GM12878 (cell line): Measurements from ENCODE around the gene SMURF1. TPM values are rescaled to one million over a fixed set of nuclear protein-coding genes. Genes with fewer than 3 reads are reported as not detected.

ENCODE experiments used
- ATAC-seq: fragments of 200-7000 bp; cut with Tn5 transposase; 3 replicates; pipeline ENCODE4 v1.9.1; 2020; ENCODE audit warnings: mild to moderate bottlenecking, moderate library complexity
- BruUV-seq: library from RNA; stranded (reverse); fragments of 400-500 nt; replicated peaks from 2 replicates; lab custom pipeline; 2021; lab: Mats Ljungman, UMichigan
- CTCF ChIA-PET: fragments of 300-600 bp; sonication (Branson Sonifier 250); formaldehyde crosslinking; extraction: SDS; loops from one replicate; lab custom pipeline; 2021; ENCODE audit warnings: inconsistent platforms; lab: Yijun Ruan, JAX
- POLR2A ChIA-PET: fragments of 350-600 bp; formaldehyde crosslinking; extraction: SDS; loops from one replicate; lab custom pipeline; 2021; ENCODE audit warnings: inconsistent platforms; lab: Charles Lee
- RAD21 ChIA-PET: fragments of 300-600 bp; sonication (Branson Sonifier 250); formaldehyde crosslinking; loops from one replicate; lab custom pipeline; 2023; ENCODE audit warnings: antibody characterized with exemption; ENCODE audit not compliant: unreplicated experiment; lab: Charles Lee
- SMC1A ChIA-PET: fragments of 300-600 bp; sonication (Branson Sonifier 250); formaldehyde crosslinking; loops from one replicate; lab custom pipeline; 2023; ENCODE audit not compliant: unreplicated experiment, uncharacterized antibody; lab: Charles Lee
- DNase-seq: peaks from one replicate; pipeline ENCODE4 v3.0.0-alpha.2; 2011; ENCODE audit warnings: low read depth, low spot score
- FAIRE-seq: peaks from 3 replicates; lab custom pipeline; 2011; peaks lifted over from hg19 to GRCh38; lab: Jason Lieb, UNC
- H2AFZ ChIP-seq: 2 replicates; pipeline ENCODE4 v1.6.0; 2011; ENCODE audit warnings: low read depth, low read length, control low read depth; ENCODE audit not compliant: control insufficient read depth
- H3K27ac ChIP-seq: 2 replicates; pipeline ENCODE4 v1.5.1; 2011; ENCODE audit warnings: control low read depth; ENCODE audit not compliant: control insufficient read depth, insufficient read depth
- H3K27me3 ChIP-seq, 2 experiments: replicated peaks in 1 of 2; 2 replicates each; pipeline versions ENCODE4 v1.6.0 to v1.6.1; 2011; ENCODE audit warnings: low read length in 1 of 2; ENCODE audit not compliant: control insufficient read depth in 2 of 2, insufficient read depth in 2 of 2
- H3K36me3 ChIP-seq, 2 experiments: 2 replicates each; pipeline ENCODE4 v1.5.1; 2011; ENCODE audit warnings: low read length in 1 of 2; ENCODE audit not compliant: control insufficient read depth in 2 of 2, insufficient read depth in 2 of 2
- H3K4me1 ChIP-seq: 2 replicates; pipeline ENCODE4 v1.6.1; 2011; ENCODE audit warnings: mild to moderate bottlenecking, low read length, moderate library complexity, mixed read lengths; ENCODE audit not compliant: control insufficient read depth, insufficient read depth
- H3K4me2 ChIP-seq: 2 replicates; pipeline ENCODE4 v1.6.0; 2011; ENCODE audit warnings: control low read depth; ENCODE audit not compliant: control insufficient read depth, insufficient read depth
- H3K4me3 ChIP-seq: fragments of 200-600 bp; sonication (generic); 2 replicates; pipeline ENCODE4 v1.5.1; 2016
- H3K79me2 ChIP-seq: 2 replicates; pipeline ENCODE4 v1.6.0; 2011; ENCODE audit warnings: low read length; ENCODE audit not compliant: control insufficient read depth, insufficient read depth
- H3K9ac ChIP-seq: 2 replicates; pipeline ENCODE4 v1.8.0; 2011; ENCODE audit warnings: low read length, control low read depth, mixed read lengths; ENCODE audit not compliant: control insufficient read depth, insufficient read depth
- H3K9me3 ChIP-seq: replicated peaks from 3 replicates; pipeline ENCODE4 v1.5.1; 2011; ENCODE audit warnings: mild to moderate bottlenecking, low read length; ENCODE audit not compliant: control insufficient read depth, insufficient read depth
- H4K20me1 ChIP-seq: 2 replicates; pipeline ENCODE4 v1.6.0; 2011; ENCODE audit not compliant: control insufficient read depth, insufficient read depth
- BMI1 ChIP-seq: fragments of 450-650 bp; IDR thresholded peaks from 2 replicates; pipeline ENCODE4 v1.6.1; 2016; ENCODE audit warnings: mild to moderate bottlenecking, moderate library complexity, borderline replicate concordance
- CEBPB ChIP-seq, 2 experiments: fragments of 150-350 bp in 1 of 2; IDR thresholded peaks; 2 replicates each; pipeline ENCODE4 v1.6.1; 2012 to 2014; ENCODE audit warnings: low read depth in 2 of 2, low read length in 2 of 2, borderline replicate concordance in 1 of 2, inconsistent platforms in 1 of 2
- NFXL1 ChIP-seq: fragments of 450-650 bp; IDR thresholded peaks from 2 replicates; pipeline ENCODE4 v1.6.1; 2017; ENCODE audit warnings: antibody characterized with exemption, mild to moderate bottlenecking, borderline replicate concordance
- PAX8 ChIP-seq: fragments of 450-650 bp; IDR thresholded peaks from 2 replicates; pipeline ENCODE4 v1.6.1; 2017; ENCODE audit warnings: mild to moderate bottlenecking, moderate library complexity
- RAD21 ChIP-seq: IDR thresholded peaks from 2 replicates; pipeline ENCODE4 v1.6.1; 2011; ENCODE audit warnings: mild to moderate bottlenecking, low read depth, low read length, moderate library complexity; ENCODE audit not compliant: insufficient read depth
- SMC3 ChIP-seq: IDR thresholded peaks from 2 replicates; pipeline ENCODE4 v1.6.1; 2011; ENCODE audit warnings: low read length, improper control_type of control experiment, borderline replicate concordance
- SPI1 ChIP-seq: IDR thresholded peaks from 2 replicates; pipeline ENCODE4 v1.6.1; 2011; ENCODE audit warnings: low read depth, mild to moderate bottlenecking, low read length, moderate library complexity, borderline replicate concordance; ENCODE audit not compliant: insufficient read depth
- WGBS: methylation state at CpG from one replicate; pipeline ENCODE4 v1.1.6; 2016; ENCODE audit warnings: low lambda C conversion rate; ENCODE audit not compliant: insufficient replicate concordance, insufficient coverage; ENCODE audit errors: missing lambda C conversion rate; 5-methylcytosine and 5-hydroxymethylcytosine counted together
- in situ Hi-C: fragments of 300-500 bp; cut with MboI; formaldehyde crosslinking; loops from 9 replicates; pipeline ENCODE4 v1.14.3; 2018; ENCODE audit warnings: mixed read lengths
- intact Hi-C: fragments of 100-400 bp; cut with micrococcal nuclease; formaldehyde crosslinking; loops from one replicate; pipeline ENCODE4 v1.14.2; 2022; ENCODE audit not compliant: unreplicated experiment
- polyA plus RNA-seq, 11 experiments: library from polyadenylated mRNA; depleted of rRNA in 4 of 11; unstranded in 6 of 11; stranded (reverse) in 5 of 11; fragments of >200 nt; fragmentation: Nextera tagmentation in 4 of 11; fragmentation: Illumina TruSeq in 1 of 11; extraction: Ambion mirVana in 4 of 11; extraction: Trizol in 1 of 11; gene quantifications; 1 replicate in 1 of 11; 2 replicates in 10 of 11; pipeline versions ENCODE4 v1.2.1 to v1.2.3, GENCODE V29; 2011 to 2016; ENCODE audit warnings: inconsistent platforms in 2 of 11, missing spikeins in 2 of 11, low read depth in 1 of 11
- total RNA-seq, 4 experiments: library from RNA; depleted of rRNA in 3 of 4; stranded (reverse); fragments of >200 nt in 3 of 4; fragmentation: Illumina TruSeq in 1 of 4; extraction: Trizol in 1 of 4; gene quantifications; 2 replicates each; pipeline versions ENCODE4 v1.2.1 to v1.2.3, GENCODE V29; 2013 to 2021
- TF ChIP-seq, protein P1 (sequence below): IDR thresholded peaks from 2 replicates; pipeline ENCODE4 v1.6.1; 2012; ENCODE audit warnings: low read length, inconsistent platforms
- TF ChIP-seq, protein P2 (sequence below): fragments of 450-650 bp; IDR thresholded peaks from 2 replicates; pipeline ENCODE4 v1.6.1; 2016; ENCODE audit warnings: mild to moderate bottlenecking
- TF ChIP-seq, protein P3 (sequence below): fragments of 450-650 bp; IDR thresholded peaks from 2 replicates; pipeline ENCODE4 v1.6.1; 2017; ENCODE audit warnings: borderline replicate concordance
- TF ChIP-seq, protein P4 (sequence below): IDR thresholded peaks from 2 replicates; pipeline ENCODE4 v1.6.1; 2012; ENCODE audit warnings: improper control_type of control experiment, low read depth, low read length; ENCODE audit not compliant: insufficient replicate concordance
- TF ChIP-seq, protein P5 (sequence below): fragments of 450-650 bp; IDR thresholded peaks from 2 replicates; pipeline ENCODE4 v1.6.1; 2014; ENCODE audit warnings: mild to moderate bottlenecking

Gene SMURF1
- total and polyA plus RNA-seq, 10 of the 15 experiments (the other 5 are each of a cell fraction or from before 2014, with no cell fraction given) = 0.76 to 14.0 (median 7.9) TPM

DNA sequence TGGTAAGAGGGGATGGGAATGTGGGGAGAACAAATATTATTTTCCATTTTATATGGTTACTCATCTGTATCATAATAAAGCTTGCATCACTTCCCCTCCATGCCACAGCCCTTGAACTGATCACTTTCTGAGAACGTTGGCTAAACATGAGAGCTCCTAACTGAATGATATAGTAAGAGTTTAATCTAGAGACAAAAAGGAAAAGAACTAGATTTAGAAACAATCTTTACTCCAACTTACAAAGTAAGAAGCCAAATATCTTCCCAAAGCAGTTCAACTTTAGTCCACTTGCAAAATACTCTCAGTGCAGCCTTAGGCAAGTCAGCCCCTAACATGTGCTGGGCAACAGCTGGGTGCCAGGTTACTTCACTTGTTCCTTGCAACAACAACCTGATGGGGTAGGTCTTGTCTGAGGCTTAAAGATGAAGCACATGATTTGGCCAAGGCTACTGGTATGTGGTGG, 20.3 kb downstream of the SMURF1 start:
- no peak for ATAC-seq
- no peaks in the 10 kb centered on the region for H4K20me1 ChIP-seq
- SMC1A ChIA-PET = interaction anchor here (1.0 to 1.4 kb wide), 2 partner anchors 12 kb away, joined by 3 to 5 read pairs; no protein-coding TSS in a partner anchor
- TF ChIP-seq, protein P1, sequence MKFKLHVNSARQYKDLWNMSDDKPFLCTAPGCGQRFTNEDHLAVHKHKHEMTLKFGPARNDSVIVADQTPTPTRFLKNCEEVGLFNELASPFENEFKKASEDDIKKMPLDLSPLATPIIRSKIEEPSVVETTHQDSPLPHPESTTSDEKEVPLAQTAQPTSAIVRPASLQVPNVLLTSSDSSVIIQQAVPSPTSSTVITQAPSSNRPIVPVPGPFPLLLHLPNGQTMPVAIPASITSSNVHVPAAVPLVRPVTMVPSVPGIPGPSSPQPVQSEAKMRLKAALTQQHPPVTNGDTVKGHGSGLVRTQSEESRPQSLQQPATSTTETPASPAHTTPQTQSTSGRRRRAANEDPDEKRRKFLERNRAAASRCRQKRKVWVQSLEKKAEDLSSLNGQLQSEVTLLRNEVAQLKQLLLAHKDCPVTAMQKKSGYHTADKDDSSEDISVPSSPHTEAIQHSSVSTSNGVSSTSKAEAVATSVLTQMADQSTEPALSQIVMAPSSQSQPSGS = no peak
- TF ChIP-seq, protein P2, sequence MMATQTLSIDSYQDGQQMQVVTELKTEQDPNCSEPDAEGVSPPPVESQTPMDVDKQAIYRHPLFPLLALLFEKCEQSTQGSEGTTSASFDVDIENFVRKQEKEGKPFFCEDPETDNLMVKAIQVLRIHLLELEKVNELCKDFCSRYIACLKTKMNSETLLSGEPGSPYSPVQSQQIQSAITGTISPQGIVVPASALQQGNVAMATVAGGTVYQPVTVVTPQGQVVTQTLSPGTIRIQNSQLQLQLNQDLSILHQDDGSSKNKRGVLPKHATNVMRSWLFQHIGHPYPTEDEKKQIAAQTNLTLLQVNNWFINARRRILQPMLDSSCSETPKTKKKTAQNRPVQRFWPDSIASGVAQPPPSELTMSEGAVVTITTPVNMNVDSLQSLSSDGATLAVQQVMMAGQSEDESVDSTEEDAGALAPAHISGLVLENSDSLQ = no peak
- TF ChIP-seq, protein P3, sequence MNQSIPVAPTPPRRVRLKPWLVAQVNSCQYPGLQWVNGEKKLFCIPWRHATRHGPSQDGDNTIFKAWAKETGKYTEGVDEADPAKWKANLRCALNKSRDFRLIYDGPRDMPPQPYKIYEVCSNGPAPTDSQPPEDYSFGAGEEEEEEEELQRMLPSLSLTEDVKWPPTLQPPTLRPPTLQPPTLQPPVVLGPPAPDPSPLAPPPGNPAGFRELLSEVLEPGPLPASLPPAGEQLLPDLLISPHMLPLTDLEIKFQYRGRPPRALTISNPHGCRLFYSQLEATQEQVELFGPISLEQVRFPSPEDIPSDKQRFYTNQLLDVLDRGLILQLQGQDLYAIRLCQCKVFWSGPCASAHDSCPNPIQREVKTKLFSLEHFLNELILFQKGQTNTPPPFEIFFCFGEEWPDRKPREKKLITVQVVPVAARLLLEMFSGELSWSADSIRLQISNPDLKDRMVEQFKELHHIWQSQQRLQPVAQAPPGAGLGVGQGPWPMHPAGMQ = no peak
- TF ChIP-seq CEBPB (IDR thresholded peaks at IDR 0.05; ENCODE audit: borderline replicate concordance in 1 of 2, low read depth in 2 of 2, low read length in 2 of 2) (no peak), SPI1 (no peak), RAD21 (no peak), NFXL1 (no peak), BMI1 (no peak), PAX8 (no peak), SMC3 (no peak)
- TF ChIP-seq, protein P4, sequence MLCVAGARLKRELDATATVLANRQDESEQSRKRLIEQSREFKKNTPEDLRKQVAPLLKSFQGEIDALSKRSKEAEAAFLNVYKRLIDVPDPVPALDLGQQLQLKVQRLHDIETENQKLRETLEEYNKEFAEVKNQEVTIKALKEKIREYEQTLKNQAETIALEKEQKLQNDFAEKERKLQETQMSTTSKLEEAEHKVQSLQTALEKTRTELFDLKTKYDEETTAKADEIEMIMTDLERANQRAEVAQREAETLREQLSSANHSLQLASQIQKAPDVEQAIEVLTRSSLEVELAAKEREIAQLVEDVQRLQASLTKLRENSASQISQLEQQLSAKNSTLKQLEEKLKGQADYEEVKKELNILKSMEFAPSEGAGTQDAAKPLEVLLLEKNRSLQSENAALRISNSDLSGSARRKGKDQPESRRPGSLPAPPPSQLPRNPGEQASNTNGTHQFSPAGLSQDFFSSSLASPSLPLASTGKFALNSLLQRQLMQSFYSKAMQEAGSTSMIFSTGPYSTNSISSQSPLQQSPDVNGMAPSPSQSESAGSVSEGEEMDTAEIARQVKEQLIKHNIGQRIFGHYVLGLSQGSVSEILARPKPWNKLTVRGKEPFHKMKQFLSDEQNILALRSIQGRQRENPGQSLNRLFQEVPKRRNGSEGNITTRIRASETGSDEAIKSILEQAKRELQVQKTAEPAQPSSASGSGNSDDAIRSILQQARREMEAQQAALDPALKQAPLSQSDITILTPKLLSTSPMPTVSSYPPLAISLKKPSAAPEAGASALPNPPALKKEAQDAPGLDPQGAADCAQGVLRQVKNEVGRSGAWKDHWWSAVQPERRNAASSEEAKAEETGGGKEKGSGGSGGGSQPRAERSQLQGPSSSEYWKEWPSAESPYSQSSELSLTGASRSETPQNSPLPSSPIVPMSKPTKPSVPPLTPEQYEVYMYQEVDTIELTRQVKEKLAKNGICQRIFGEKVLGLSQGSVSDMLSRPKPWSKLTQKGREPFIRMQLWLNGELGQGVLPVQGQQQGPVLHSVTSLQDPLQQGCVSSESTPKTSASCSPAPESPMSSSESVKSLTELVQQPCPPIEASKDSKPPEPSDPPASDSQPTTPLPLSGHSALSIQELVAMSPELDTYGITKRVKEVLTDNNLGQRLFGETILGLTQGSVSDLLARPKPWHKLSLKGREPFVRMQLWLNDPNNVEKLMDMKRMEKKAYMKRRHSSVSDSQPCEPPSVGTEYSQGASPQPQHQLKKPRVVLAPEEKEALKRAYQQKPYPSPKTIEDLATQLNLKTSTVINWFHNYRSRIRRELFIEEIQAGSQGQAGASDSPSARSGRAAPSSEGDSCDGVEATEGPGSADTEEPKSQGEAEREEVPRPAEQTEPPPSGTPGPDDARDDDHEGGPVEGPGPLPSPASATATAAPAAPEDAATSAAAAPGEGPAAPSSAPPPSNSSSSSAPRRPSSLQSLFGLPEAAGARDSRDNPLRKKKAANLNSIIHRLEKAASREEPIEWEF = no peak
- TF ChIP-seq, protein P5, sequence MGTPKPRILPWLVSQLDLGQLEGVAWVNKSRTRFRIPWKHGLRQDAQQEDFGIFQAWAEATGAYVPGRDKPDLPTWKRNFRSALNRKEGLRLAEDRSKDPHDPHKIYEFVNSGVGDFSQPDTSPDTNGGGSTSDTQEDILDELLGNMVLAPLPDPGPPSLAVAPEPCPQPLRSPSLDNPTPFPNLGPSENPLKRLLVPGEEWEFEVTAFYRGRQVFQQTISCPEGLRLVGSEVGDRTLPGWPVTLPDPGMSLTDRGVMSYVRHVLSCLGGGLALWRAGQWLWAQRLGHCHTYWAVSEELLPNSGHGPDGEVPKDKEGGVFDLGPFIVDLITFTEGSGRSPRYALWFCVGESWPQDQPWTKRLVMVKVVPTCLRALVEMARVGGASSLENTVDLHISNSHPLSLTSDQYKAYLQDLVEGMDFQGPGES = no peak
- WGBS = 80% methylated on average over 1 of the region's 1 CpG
- in situ Hi-C loops (no loop called here), intact Hi-C loops (no loop called here)
- no peaks in the 10 kb centered on the region for H3K4me1 ChIP-seq
- no peaks in the 10 kb centered on the region for H3K27me3 ChIP-seq
- DNase-seq = no peak
- peaks cover 10% of the 10 kb centered on the region for H3K79me2 ChIP-seq
- POLR2A ChIA-PET = interaction anchor here (0.7 kb wide), 1 partner anchor 14 kb away, joined by 3 read pairs; no protein-coding TSS in a partner anchor
- no peak overlapping the region for H3K9ac ChIP-seq
- RAD21 ChIA-PET = interaction anchor here (0.7 kb wide), 1 partner anchor 18 kb away, joined by 3 read pairs; no protein-coding TSS in a partner anchor
- FAIRE-seq = no peak
- H3K9me3 ChIP-seq = peaks cover 3% of the 10 kb centered on the region; the same call in 2 of the 3 replicates
- H3K4me3 ChIP-seq = no peak overlapping the region
- no peaks in the 10 kb centered on the region for H3K36me3 ChIP-seq
- H3K27ac ChIP-seq = no peak overlapping the region
- BruUV-seq = no TSS peak
- H2AFZ ChIP-seq = no peak overlapping the region
- CTCF ChIA-PET = interaction anchor here (0.8 kb wide), 1 partner anchor 13 kb away, joined by 3 read pairs; no protein-coding TSS in a partner anchor
- no peak overlapping the region for H3K4me2 ChIP-seq
